ENCODE measurements around the gene PSME4. TPM values are rescaled to one million over a fixed set of nuclear protein-coding genes. Genes with fewer than 3 reads are reported as not detected.

The PSME4 gene
- total RNA-seq, 1 donor from 2014 or later, result 65.2 TPM

Other genes starting within 250 kb of the PSME4 start
- 11.3 and 13.0 TPM in 2 replicates for gene CHAC2, start 203.2 kb downstream of the PSME4 start, total RNA-seq
- gene ASB3, start 184.0 kb downstream of the PSME4 start, total RNA-seq, result 21.0 and 26.9 TPM in 2 replicates
- 30.8 and 31.2 TPM in 2 replicates for gene ERLEC1, start 183.9 kb downstream of the PSME4 start, total RNA-seq
- gene GPR75, start 111.0 kb downstream of the PSME4 start, total RNA-seq, result 3.8 and 4.4 TPM in 2 replicates
- 11.8 and 12.9 TPM in 2 replicates for gene ACYP2, start 144.6 kb upstream of the PSME4 start, total RNA-seq